ENCODE data around the gene DIRAS3.
"Not testable (repeated sequence)": the region's sequence is repeated elsewhere in the genome, so short reads cannot be mapped to it uniquely, and the experiment has no call there.

DIRAS3 gene, protein sequence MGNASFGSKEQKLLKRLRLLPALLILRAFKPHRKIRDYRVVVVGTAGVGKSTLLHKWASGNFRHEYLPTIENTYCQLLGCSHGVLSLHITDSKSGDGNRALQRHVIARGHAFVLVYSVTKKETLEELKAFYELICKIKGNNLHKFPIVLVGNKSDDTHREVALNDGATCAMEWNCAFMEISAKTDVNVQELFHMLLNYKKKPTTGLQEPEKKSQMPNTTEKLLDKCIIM

GRCh38 chr1:68049941-68050878, at the start of gene DIRAS3:
Gene DIRAS3 (minus strand): TSS chr1:68050627. CDS start chr1:68047297, 3,330 bp downstream.
- peak; percentile 46 for DNase-seq

GRCh38 chr1:68093737-68094136, 43.3 kb upstream of the DIRAS3 start:
- DNase-seq: no peak

GRCh38 chr1:68087184-68087583, 36.8 kb upstream of the DIRAS3 start:
- DNase-seq: no peak

GRCh38 chr1:68085752-68086151, 35.3 kb upstream of the DIRAS3 start:
- no peak for DNase-seq

DNA sequence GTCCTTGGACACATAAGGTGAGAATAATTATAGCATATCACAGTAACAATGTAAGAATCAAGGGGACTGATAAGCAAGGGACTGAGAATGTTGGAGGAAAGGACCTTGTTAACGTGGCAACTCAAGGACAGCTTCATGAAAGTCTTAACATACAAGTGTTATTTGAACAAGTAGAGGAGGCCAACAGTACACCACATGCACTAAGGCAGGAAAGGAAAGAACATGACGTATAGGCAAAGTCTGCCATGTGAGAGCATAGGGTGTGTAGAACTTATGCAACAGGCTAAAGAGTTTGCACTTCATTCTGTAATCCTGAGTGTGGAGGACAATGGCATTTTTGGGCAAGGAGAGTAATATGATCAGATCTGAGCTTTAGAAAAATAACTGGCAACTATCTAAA, 33.3 kb upstream of the DIRAS3 start:
- DNase-seq: no peak

DNA sequence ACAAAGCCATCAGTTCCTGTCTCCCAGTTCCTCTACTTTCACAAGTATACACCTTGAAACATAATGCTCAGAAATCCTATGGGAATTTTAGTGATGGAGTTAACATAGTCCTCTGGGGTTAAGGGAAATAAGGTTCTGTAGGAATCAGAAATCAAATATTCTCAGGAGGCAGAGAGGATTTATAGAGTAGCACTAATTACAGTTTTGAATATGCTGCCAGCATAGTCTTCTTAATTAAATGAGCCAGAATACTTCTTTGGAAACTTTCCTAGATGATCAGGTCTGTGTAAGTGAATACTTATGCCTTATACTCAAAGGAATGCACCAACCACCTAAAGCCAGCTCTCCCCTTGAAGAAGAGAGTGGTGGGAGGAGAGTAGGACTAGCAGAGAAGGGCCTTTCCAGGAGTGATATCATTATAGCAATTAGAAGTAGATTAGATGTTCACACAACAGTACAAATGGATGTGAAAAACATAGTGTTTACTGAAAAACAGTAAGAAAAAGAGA, 31.4 kb upstream of the DIRAS3 start:
- no peak for DNase-seq

DNA sequence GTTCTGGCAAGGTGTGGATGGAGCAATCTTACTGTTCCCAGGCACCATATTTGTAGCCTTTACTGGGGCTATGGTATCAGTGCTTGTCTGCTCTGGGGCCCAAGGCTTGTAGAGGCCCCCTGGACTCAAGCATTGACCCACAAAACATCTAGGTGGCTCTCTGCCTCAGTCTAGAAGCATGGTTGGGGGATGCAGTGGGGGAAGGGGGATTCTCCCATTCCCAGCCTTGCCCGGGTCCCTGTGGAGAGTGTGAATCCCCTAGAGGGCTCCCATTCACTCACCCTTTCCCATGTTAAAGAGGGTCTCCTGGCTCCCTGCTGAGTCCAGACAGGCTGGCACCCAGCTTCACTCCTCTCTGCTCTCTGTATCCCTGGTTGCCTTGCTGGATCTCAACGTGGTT, 28.2 kb upstream of the DIRAS3 start:
- DNase-seq: no peak

GRCh38 chr1:68074472-68074871, 24.0 kb upstream of the DIRAS3 start:
- no peak for DNase-seq

- DNase-seq: no peak
Observed at GRCh38 chr1:68065766-68066165, 15.3 kb upstream of the DIRAS3 start.

DNA sequence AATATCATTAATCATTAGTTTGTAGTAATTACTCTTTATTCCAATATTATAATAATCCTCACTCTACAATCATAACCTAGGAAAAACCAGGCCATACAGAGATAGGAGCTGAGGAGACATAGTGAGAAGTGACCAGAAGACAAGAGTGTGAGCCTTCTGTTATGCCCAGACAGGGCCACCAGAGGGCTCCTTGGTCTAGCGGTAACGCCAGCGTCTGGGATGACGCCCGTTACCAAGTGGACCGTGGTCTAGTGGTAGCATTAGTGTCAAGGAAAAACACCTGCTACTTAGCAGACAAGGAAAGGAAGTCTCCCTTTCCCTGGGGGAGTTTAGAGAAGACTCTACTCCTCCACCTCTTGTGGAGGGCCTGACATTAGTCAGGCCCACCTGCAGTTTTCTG, 7.6 kb upstream of the DIRAS3 start:
- DNase-seq: not testable (repeated sequence)

DNA sequence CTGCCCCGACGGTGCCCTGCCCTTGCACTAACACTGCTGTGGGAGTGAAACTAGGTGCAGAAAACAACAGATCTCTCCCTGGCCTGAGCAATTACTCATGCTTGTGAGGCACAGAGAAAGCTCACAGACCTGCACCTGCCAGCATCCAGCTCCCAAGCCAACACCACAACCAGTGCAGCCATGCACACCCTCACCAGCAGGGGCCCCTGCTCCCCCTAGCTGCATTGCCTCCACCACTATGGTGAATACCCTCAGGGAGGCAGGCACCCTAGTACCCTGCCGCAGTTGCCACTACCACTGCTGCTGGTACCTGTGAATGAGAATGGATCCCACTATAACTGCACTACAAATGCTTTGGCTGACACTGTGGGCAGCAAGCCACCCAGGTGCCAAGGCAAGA, 7.1 kb upstream of the DIRAS3 start:
- no peak for DNase-seq

DNA sequence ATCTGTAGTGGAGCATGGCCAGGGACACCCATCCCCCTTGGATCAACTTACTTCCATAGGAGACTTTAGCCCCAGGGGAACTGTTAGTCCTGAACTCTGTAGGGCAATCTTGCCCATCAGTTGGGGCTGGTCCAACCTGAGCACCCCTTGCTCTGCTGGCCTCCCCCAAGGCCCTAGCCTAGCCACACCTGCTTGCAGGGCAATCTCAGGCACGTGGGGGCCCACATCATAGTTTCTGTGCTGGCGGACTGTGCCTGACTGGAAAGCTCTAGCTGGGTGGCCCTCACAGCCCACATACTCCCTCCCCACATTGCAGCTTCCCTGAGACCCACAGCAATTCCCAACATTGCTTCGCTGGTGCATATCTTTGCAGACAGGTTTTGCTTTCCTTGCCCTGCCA, 6.6 kb upstream of the DIRAS3 start:
- no peak for DNase-seq

DNA sequence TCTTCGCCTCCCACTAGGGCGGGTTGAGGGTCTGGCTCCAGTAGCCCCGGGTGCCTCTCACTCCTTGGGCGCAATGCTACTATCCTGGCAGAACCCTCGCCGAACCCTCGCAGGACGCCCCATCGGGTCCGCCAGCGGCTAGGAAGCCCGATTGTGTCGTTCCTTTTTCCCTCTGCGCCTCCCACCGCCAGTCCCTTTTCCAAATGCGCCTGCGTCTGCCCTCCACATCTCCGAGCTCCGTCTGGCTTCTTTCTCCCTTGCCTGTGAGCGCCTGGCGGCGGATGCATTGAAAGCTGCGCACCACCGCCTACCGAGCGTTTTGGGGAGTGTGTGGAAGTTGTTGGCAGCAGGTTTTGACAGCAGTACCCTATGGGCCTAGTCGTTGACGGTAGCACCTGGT, 1.0 kb upstream of the DIRAS3 start:
- peak; percentile 30 for DNase-seq

GRCh38 chr1:68047659-68048026, 2.8 kb downstream of the DIRAS3 start:
- no peak for DNase-seq

DNA sequence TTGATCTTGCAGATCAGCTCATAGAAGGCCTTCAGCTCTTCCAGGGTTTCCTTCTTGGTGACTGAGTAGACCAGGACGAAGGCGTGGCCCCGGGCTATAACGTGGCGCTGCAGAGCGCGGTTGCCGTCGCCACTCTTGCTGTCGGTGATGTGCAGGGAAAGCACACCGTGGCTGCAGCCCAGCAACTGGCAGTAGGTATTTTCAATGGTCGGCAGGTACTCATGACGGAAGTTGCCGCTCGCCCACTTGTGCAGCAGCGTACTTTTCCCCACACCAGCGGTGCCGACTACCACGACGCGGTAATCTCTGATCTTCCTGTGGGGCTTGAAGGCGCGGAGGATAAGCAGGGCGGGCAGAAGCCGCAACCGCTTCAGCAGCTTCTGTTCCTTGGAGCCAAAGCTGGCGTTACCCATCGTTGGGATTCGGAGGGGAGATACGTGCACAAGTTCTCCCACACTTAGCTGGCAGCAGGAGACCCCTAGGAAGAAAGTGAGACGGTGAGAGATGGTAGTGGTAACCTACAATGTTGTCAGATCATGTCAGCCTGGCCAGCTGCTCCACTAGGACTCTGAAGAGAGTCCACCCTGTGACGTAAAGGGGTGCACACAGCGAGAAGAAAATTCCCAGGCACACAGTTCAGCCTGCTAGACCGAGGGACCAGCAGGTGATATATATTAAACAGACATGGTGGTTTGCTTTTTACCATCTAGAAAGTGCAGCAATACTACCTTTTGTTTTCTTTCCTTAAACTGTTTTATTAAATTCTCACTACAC, 3.4 kb downstream of the DIRAS3 start:
- no peak for DNase-seq

GRCh38 chr1:68046423-68046822, 4.0 kb downstream of the DIRAS3 start:
- no peak for DNase-seq

DNA sequence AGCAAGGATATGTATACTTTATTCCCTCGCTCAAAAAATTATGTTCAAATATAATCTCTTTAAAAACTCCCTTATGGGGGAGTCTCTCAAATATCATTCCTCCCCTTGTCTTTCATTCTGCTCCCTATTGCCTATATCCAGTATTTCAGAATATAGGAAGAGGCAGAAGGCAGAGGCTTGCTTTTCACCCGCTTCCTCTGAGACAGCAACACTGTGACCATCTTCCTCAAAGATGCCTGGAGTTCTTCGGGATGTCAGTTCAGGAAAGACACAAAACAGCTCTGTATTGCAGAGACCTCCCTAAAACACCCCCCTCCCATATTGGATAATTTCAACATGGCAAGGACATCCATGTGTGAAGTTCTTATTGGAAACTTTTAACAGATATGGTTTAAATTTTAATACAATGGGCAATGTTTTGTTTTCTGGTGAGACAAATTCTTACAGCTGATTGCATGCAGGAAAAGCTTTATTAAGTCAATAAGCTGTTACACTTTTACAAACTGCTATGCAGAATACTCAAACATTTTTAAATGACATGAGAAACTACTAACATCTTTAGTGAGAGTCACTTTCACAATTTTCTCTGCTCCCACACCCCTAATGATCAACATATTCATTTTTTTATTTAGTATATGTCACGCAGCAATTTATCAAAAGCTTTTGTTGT, 4.8 kb downstream of the DIRAS3 start:
- DNase-seq: no peak

DNA sequence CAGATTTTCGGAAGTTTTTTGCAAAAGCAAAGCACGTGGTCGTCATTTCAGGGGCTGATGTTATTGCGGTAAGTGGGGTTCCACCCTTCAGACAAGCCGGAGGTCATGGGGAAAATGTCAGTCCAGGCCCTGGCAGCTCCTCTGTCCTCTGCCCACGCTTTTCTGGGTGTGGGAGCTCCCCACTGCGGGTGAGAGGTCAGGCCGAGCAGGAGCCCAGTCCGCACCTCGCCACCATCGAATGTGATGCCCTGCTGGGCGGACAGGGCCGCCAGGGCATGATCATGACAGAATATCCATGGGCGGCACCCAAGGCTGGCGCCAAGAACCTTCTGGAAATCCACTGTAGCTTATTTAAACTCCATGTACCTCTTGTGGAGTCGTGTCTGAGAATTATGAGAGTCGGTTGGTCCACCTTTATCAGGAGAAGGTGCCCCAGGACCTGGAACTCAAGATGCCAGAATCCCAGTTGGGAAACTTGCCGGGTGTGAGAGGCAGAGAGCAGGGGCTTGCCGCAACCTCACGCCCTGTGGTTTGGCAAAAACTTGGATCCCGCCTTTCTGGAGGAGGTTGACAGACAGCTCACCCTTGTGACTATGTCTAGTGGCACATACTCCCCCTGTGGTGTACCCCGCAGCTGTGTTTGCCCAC, 6.9 kb downstream of the DIRAS3 start:
- DNase-seq: no peak

DNA sequence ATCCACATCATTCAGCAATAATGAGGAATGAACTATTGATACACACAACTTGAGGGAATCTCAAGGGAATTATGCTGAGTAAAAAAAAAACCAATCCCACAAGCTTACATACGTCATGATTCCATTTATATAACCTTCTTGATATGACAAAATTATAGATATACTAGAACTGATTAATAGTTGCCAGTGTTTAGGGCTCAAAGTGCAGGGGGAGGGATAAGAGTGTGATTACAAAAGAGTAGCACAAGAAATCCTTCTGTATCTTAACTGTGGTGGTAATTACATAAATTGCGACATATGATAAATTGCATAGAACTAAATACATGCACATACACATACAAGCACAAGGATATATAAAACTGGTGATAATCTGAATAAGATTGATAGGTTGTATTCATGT, 13.5 kb downstream of the DIRAS3 start:
- DNase-seq: no peak

- no peak for DNase-seq
Observed at GRCh38 chr1:68029444-68029843, 21.0 kb downstream of the DIRAS3 start.

DNA sequence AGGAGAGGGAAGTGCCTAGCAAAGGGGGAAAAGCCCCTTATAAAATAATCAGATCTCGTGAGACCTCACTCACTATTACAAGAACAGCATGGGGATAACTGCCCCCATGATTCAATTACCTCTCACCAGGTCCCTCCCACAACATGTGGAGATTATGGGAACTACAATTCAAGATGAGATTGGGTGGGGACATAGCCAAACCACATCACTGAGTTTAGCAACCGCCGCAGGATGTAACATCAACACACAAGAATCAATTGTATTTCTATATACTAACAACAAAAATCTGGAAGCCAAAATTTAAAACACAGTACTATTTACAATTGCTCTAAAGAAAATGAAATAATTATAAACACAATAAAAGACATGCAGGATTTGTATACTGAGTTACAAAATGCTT, 21.9 kb downstream of the DIRAS3 start:
- DNase-seq: no peak

DNA sequence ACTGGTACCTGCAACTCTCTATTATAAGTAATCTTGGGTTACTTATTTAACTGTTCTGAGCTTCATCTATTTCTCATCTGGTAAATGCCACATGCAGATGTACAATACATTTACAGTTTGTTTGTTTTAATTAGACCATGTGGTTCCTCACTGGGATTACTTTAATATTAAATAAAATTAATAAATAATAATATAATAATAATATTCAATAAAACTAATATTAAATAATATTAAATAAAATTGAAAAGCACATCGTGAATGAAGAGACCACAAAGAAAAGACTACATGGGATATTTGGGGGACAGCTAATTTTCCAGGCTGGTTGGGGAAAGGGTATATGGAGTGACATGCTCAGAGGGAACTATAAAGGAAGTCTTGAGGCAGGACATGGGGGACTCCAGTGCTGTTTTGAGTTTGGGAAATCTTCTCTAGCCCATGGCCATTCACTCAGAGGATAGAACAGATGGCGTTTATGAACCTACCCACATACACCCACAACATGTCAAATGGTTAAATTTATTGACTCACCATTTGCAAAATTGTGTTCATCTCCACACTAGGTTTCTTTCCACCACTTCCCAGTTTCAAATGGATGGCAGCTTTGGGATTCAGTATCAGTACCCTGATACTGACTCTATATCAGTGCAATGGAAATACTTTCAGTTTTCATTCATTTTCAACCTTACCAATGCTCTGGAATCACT, 25.6 kb downstream of the DIRAS3 start:
- no peak for DNase-seq
